Measurements from ENCODE around the gene PAPPA2. TPM values are rescaled to one million over a fixed set of nuclear protein-coding genes. Genes with fewer than 3 reads are reported as not detected.

The PAPPA2 gene
- total and polyA plus RNA-seq, 2 of the 4 experiments (the other 2 are of a cell fraction): 0.10 to 0.18 TPM

- intact Hi-C loops (cut with micrococcal nuclease): no loop called here
- H4K20me1 ChIP-seq (ENCODE audit: insufficient read depth, low read length): no peaks in the 10 kb centered on the region
- no peak for DNase-seq
- TF ChIP-seq RFX5 (IDR thresholded peaks at IDR 0.05; ENCODE audit: low read depth, low read length) (no peak), RCOR1 (IDR thresholded peaks at IDR 0.05; ENCODE audit: insufficient replicate concordance, low read length) (no peak), FOS (IDR thresholded peaks at IDR 0.05; ENCODE audit: low read depth, low read length) (no peak), SMC3 (IDR thresholded peaks at IDR 0.05; ENCODE audit: low read depth, low read length) (no peak), NFE2L2 (IDR thresholded peaks at IDR 0.05; ENCODE audit: low read depth, low read length) (no peak)
- dilution Hi-C loops (cut with HindIII; ENCODE audit: low sequenced_read_pairs, unreplicated experiment): no loop called here
- ChIA-PET CTCF (no interaction called here), POLR2A (ENCODE audit: unreplicated experiment) (no interaction called here)
- no peaks in the 10 kb centered on the region for H3K79me1 ChIP-seq (ENCODE audit: low read depth in 1 of 2, low read length in 2 of 2)
- H3K27me3 ChIP-seq (ENCODE audit: control insufficient read depth, insufficient read depth, low read length): no peaks in the 10 kb centered on the region
- H3K14ac ChIP-seq (replicated peaks; ENCODE audit: low read depth, low read length): no peak overlapping the region
- no peaks in the 10 kb centered on the region for H3K36me3 ChIP-seq (ENCODE audit: control insufficient read depth, insufficient read depth, low read length)
- H4K5ac ChIP-seq (ENCODE audit: low read depth, low read length): no peak overlapping the region
- no TSS peak for BruUV-seq (replicated peaks)
- H3K56ac ChIP-seq (ENCODE audit: extremely low read depth, insufficient read depth, low read length): no peak overlapping the region
- H4K91ac ChIP-seq (ENCODE audit: insufficient read depth, low read depth, low read length): no peak overlapping the region
- no CpG with 5 or more reads among the region's 3 CpGs for WGBS, 2 experiments (ENCODE audit: extremely low coverage in 2 of 2, insufficient read length in 1 of 2)
- H2AK9ac ChIP-seq (replicated peaks; ENCODE audit: low read depth, low read length, poor library complexity): no peak overlapping the region
- no peak overlapping the region for H2BK5ac ChIP-seq (ENCODE audit: low read depth, low read length, poor library complexity, severe bottlenecking)
- H4K8ac ChIP-seq (ENCODE audit: low read depth in 2 of 2, low read length in 2 of 2): no peak overlapping the region
- peaks cover 5% of the 10 kb centered on the region for H3K9me3 ChIP-seq (ENCODE audit: control insufficient read depth, insufficient read depth, low read length)
- ATAC-seq (ENCODE audit: low read depth): no peak
- no peak overlapping the region for H3K9ac ChIP-seq (ENCODE audit: low read depth, low read length)
- H3K27ac ChIP-seq (ENCODE audit: insufficient read depth, low read length): no peak overlapping the region
- H2BK15ac ChIP-seq (ENCODE audit: low read depth, low read length): no peak overlapping the region
- H2AK5ac ChIP-seq (ENCODE audit: low read depth, low read length): no peak overlapping the region
- H3K4me3 ChIP-seq (ENCODE audit: insufficient read depth, low read depth, low read length): no peak overlapping the region
- H2AFZ ChIP-seq (replicated peaks; ENCODE audit: low read length, poor library complexity): no peak overlapping the region
- no peak overlapping the region for H3K18ac ChIP-seq (ENCODE audit: low read depth, low read length)
- no peak overlapping the region for H2BK120ac ChIP-seq (ENCODE audit: low read depth, low read length)
- no peak overlapping the region for H3K4ac ChIP-seq (ENCODE audit: low read depth, low read length)
- no peaks in the 10 kb centered on the region for H3K4me1 ChIP-seq (ENCODE audit: control insufficient read depth, insufficient read depth, low read length)
- no peak overlapping the region for H3K23ac ChIP-seq (ENCODE audit: low read depth, low read length)
- no peaks in the 10 kb centered on the region for H3K9me1 ChIP-seq (ENCODE audit: insufficient read depth, low read length)
- no peak overlapping the region for H2BK20ac ChIP-seq (ENCODE audit: low read depth, low read length)
- in situ Hi-C loops (cut with MboI; ENCODE audit: low sequenced_read_pairs): no loop called here
- H3K4me2 ChIP-seq (ENCODE audit: low read depth, low read length): no peak overlapping the region
These were observed 78.7 kb downstream of the PAPPA2 start for GRCh38 chr1:176541663-176542062.
